LNCaP clone FGC (cell line): ENCODE data around the gene TGFB1.
A peak's percentile ranks its signal among the peaks of the same experiment; 100 is the strongest.
"Not testable (repeated sequence)": the region's sequence is repeated elsewhere in the genome, so short reads cannot be mapped to it uniquely, and the experiment has no call there.

Experiments used
- DNase-seq: peaks from one replicate; pipeline ENCODE4 v3.0.0-alpha.2; 2011; ENCODE audit warnings: low read depth
- H3K4me3 ChIP-seq: 2 replicates; pipeline ENCODE4 v1.5.1; 2011; ENCODE audit warnings: mild to moderate bottlenecking, low read depth, low read length, control low read depth
- TF ChIP-seq, protein P1 (sequence below): IDR thresholded peaks from 2 replicates; pipeline ENCODE4 v1.5.1; 2012; ENCODE audit warnings: mild to moderate bottlenecking; ENCODE audit not compliant: control insufficient read depth, insufficient read depth; ENCODE audit errors: extremely low read depth

The TGFB1 gene

DNA sequence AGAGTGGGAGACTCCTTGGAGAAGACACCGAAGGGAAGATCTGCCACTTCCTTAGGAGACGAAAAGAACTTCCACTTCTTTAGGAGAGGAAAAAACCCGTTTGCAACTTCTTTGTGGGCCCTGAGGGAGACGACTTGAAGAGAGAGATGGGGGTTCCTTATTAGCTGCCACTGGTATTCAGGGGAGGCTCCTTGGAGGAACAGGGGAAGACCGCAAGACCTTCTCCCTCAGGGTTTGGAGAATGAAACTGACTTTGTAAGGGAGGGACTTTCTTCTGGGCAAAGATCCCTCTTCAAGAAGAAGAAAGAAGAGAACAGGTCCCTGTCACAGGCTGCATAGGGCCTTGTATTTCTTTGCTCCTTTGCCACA, 44.3 kb upstream of the TGFB1 start:
- TF ChIP-seq, protein P1, sequence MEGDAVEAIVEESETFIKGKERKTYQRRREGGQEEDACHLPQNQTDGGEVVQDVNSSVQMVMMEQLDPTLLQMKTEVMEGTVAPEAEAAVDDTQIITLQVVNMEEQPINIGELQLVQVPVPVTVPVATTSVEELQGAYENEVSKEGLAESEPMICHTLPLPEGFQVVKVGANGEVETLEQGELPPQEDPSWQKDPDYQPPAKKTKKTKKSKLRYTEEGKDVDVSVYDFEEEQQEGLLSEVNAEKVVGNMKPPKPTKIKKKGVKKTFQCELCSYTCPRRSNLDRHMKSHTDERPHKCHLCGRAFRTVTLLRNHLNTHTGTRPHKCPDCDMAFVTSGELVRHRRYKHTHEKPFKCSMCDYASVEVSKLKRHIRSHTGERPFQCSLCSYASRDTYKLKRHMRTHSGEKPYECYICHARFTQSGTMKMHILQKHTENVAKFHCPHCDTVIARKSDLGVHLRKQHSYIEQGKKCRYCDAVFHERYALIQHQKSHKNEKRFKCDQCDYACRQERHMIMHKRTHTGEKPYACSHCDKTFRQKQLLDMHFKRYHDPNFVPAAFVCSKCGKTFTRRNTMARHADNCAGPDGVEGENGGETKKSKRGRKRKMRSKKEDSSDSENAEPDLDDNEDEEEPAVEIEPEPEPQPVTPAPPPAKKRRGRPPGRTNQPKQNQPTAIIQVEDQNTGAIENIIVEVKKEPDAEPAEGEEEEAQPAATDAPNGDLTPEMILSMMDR = no peak
- DNase-seq = no peak
- H3K4me3 ChIP-seq = peak overlapping the region; percentile 84

DNA sequence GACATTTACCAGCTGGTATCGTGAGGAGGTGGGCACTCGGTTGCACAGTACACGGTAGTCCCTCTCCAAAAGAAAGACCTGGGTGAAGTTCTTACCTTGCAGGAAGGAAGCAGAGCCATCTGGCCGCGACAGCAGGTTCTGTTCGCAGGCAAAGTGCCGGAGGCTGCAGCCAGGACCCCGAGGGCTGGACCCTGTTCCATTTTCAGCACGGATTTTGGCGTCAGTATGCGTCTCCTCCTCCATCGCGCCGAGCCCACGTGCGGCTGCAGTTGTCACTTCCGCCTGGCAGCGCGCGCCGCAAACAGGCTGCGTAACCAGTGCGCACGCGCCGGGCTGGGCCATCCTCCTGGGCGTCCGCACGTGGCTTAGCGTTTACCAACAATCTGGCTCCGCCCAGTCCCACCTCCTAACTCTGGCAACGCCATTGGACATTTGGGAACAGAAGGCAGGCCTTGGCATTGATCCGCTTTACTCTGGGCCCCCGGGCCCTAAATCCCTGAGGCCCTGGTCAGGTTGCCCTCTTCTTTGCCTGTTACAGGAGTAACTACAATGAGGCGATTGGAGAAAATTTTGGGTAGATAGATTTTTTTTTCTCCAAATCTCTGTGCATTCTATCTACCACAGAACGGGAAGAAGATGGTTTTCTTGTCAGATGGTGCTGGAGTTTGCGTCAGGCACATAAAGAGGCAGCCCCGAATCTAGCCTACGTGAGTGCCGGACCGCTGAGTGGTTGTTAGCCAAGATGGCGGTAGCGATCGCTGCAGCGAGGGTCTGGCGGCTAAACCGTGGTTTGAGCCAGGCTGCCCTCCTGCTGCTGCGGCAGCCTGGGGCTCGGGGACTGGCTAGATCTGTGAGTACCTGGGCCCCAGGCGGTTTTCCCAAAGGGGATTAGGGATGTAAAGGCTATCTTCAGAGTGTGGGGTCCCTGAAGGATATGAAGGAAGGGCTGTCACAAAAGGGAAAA, 43.6 kb upstream of the TGFB1 start, which contains the start of the genes BCKDHA and EXOSC5:
Gene BCKDHA (plus strand): TSS at position 733 of the 964 bp plus-strand sequence. CDS start 10 bp downstream, at position 743.
Gene EXOSC5 (minus strand): TSS at position 274 of the 964 bp plus-strand sequence. CDS start 31 bp downstream, at position 243.
- peak; percentile 98 for DNase-seq
- peak within 1 kb of the TSS; percentile 84 for H3K4me3 ChIP-seq
- TF ChIP-seq, protein P1 = no peak

DNA sequence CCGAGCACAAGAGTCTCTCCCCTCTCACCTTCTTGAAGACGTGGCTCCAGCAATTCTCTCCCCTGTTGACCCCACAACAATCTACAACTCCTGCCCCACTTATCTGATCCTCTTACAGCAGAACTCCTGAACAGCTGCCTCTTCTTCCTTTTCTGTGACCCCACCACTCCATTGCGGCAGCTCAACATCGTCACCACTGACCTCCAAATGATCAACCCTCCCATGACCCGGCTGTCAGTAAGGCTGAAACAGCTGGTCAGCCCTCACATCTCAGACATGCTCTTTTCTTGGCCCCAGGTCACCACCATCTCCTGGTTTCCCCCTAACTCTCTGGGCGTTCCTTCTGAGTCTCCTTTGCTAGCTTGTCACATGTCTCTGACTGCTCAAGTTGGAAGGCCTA, 41.6 kb upstream of the TGFB1 start:
- DNase-seq = no peak
- no peak overlapping the region for H3K4me3 ChIP-seq
- TF ChIP-seq, protein P1 = no peak

DNA sequence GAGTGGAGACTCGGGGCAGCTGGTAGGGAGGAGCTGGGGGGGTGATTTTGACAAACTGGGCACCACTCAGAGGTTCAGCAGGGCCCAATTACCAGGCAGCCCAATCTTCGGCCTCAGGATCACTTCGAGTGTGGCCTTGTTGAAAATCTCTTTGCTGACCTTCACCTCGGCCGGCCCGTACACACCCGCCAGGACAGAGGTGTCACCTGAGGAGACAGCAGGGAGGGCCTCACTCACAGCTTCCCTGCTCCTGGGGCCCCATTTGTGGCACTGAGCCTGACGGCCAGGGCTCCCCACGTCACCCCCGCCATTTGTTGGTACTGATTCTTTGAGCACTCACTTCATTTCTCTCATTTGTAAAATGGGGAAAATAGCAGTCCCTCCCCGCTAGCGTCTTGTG, 39.1 kb upstream of the TGFB1 start:
- no peak overlapping the region for H3K4me3 ChIP-seq
- DNase-seq = no peak
- TF ChIP-seq, protein P1 = no peak

DNA sequence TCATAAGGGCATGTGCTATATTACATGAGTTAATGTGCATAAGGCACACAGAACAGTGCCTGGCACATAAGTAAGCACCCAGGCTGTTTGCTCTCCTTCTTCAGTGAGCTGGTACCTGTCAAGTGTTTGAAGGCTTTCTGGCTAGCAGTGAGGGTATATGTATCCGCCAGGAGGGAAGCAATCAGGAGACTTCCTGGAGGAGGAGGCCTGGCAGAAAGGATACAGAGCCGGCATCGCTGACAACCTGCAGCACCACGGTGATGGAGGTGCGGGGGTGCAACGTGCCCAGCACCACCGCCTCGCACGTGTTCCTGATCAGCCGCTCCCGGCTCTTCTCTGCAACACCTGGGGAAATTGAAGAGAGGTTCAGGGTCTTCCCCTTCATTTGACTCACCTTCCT, 37.9 kb upstream of the TGFB1 start:
- no peak for DNase-seq
- TF ChIP-seq, protein P1 = no peak
- no peak overlapping the region for H3K4me3 ChIP-seq

DNA sequence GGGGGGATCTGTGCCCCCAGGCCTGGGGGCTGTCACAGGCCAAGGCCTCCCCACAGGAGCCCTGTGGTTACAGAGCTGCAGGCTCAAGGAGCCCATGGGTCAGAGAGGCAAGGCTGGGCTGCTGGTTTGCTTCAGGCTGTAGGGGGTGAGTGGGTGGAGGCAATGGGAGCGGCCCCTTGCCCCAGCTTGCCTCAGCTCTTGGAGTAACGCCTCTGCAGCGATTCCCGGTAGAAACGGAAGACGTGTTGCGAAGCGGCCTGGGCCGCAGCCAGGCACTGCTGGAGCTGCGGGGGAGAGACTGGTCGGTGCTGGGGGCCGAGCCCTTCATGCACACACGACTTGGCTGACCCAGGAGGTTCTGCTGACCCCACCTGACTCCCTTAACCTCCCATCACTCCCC, 32.7 kb upstream of the TGFB1 start:
- no peak overlapping the region for H3K4me3 ChIP-seq
- DNase-seq = no peak
- TF ChIP-seq, protein P1 = no peak

DNA sequence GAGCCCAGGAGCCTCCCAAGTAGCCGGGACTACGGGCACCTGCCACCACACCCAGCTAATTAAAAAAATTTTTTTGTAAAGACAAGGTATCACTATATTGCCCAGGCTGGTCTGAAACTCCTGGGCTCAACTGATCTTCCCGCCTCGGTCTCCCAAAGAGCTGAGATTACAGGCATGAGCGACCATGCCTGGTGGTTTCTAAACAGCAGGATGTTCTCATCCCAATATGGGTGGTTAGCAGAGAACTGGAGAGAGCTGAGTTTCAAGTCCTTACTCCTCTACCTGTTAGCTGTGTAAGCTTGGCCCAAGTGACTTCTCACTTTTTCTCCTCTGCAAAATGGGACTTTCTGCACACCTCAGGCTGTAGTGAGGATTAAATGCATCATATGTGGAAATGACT, 30.6 kb upstream of the TGFB1 start:
- TF ChIP-seq, protein P1 = no peak
- no peak for DNase-seq
- H3K4me3 ChIP-seq = no peak overlapping the region

DNA sequence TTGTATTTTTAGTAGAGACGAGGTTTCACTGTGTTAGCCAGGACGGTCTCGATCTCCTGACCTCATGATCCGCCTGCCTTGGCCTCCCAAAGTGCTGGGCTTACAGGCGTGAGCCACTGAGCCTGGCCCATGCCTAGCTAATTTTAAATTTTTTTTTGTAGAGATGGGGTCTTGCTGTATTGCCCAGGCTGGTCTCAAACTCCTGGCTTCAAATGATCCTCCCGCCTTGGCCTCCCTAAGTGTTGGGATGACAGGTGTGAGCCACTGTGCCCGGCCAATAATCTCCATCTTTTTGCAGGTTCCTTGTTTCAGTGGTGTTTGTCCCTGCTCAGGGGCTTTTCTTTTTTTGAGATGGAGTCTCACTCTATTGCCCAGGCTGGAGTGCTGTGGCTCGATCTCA, 27.8 kb upstream of the TGFB1 start:
- not testable (repeated sequence) for DNase-seq, H3K4me3 ChIP-seq
